Keratinocyte (primary cell): ENCODE results near the gene DENND1A.

ENCODE experiments used
- EZH2 ChIP-seq: IDR thresholded peaks from one replicate; pipeline ENCODE4 v1.6.1; 2012; ENCODE audit warnings: inconsistent platforms, mild to moderate bottlenecking, low read length, moderate library complexity
- TF ChIP-seq, protein P1 (sequence below), 3 experiments: IDR thresholded peaks in 1 of 3; conservative IDR thresholded peaks in 1 of 3; optimal IDR thresholded peaks in 1 of 3; 2 replicates in 2 of 3; 3 replicates in 1 of 3; pipeline versions ENCODE3 to v1.5.1; 2011; ENCODE audit warnings: low read length in 3 of 3, mild to moderate bottlenecking in 3 of 3, moderate library complexity in 2 of 3, control low read depth in 1 of 3, inconsistent platforms in 1 of 3; ENCODE audit not compliant: insufficient read depth in 2 of 3; ENCODE audit errors: extremely low read depth in 1 of 3

- TF ChIP-seq, protein P1, sequence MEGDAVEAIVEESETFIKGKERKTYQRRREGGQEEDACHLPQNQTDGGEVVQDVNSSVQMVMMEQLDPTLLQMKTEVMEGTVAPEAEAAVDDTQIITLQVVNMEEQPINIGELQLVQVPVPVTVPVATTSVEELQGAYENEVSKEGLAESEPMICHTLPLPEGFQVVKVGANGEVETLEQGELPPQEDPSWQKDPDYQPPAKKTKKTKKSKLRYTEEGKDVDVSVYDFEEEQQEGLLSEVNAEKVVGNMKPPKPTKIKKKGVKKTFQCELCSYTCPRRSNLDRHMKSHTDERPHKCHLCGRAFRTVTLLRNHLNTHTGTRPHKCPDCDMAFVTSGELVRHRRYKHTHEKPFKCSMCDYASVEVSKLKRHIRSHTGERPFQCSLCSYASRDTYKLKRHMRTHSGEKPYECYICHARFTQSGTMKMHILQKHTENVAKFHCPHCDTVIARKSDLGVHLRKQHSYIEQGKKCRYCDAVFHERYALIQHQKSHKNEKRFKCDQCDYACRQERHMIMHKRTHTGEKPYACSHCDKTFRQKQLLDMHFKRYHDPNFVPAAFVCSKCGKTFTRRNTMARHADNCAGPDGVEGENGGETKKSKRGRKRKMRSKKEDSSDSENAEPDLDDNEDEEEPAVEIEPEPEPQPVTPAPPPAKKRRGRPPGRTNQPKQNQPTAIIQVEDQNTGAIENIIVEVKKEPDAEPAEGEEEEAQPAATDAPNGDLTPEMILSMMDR (optimal IDR thresholded peaks at IDR 0.05 in 1 of 3, IDR thresholded peaks at IDR 0.05 in 1 of 3, conservative IDR thresholded peaks at IDR 0.05 in 1 of 3; ENCODE audit: extremely low read depth in 1 of 3, insufficient read depth in 2 of 3, low read length in 3 of 3) = no peak
- no peak for TF ChIP-seq EZH2
Measured at GRCh38 chr9:123806829-123807228, 123.1 kb downstream of the DENND1A start.
